GM19468 (cell line): ENCODE results near the gene HGF.

Experiments
- ATAC-seq: cut with Tn5 transposase; IDR thresholded peaks from one replicate; pipeline ENCODE4 v1.9.1; 2021; ENCODE audit warnings: mild to moderate bottlenecking, moderate library complexity, moderate number of reproducible peaks; ENCODE audit not compliant: unreplicated experiment; ENCODE audit errors: extremely low read depth

HGF gene

DNA sequence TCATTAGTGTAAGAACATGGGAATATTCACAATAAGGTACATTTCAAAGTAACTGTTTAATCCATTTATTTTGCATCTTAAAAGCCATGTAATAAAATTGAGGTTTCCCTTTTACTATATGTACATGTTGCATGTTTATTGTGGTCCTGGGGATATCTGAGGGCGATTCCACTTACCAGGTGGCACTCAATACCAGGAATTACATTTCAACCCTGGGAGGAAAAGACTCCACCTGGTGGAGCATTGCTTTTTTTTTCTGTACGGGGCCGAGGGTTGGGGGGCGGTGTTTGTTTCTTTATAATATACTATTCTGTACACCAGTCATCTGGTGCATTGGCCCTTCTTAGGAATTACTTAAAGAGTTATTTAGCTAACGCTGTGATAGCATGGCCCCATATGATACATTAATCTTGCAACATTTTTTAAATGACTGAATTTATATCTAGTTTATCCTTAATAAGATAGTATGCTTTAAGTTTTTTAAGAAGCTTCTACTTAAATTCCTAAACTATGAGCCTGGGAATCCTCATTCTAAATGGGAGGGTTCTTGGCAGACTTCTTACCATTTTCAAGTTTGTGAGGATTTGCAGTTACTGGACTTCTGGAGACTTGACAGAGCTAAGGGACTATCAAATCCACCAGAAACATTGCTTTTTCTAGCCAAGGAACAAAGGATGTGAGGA is 7.2 kb upstream of the HGF start:
- ATAC-seq, result no peak

GRCh38 chr7:81776161-81776560 is 6.3 kb upstream of the HGF start:
- ATAC-seq, result no peak

DNA sequence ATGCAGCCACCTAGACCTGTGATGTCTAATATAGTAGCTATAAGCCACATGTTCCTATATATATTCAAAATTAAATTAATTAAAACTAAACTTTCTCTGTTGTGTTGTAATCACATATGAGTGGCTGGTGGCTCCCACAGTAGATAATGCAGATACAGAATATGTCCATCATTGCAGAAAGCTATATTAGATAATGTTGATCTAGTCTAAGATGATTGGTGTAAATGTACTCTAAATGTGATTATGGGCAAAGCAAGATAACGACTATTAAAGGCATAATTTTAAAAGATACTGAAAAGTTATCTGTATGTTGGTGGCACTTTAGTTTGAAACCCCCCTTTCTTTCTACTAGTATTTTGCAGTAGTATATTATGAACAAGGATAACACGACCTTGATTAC is 5.7 kb upstream of the HGF start:
- no peak for ATAC-seq

GRCh38 chr7:81774551-81774950 is 4.7 kb upstream of the HGF start:
- ATAC-seq, result no peak

- ATAC-seq, result no peak
These were observed 929 bp upstream of the HGF start for GRCh38 chr7:81770728-81771223.

- ATAC-seq, result no peak
These were observed 682 bp downstream of the HGF start for GRCh38 chr7:81768951-81769778.

- ATAC-seq, result no peak
These were observed 1.9 kb downstream of the HGF start for GRCh38 chr7:81767926-81768325.

GRCh38 chr7:81761821-81762220 is 8.0 kb downstream of the HGF start:
- no peak for ATAC-seq

DNA sequence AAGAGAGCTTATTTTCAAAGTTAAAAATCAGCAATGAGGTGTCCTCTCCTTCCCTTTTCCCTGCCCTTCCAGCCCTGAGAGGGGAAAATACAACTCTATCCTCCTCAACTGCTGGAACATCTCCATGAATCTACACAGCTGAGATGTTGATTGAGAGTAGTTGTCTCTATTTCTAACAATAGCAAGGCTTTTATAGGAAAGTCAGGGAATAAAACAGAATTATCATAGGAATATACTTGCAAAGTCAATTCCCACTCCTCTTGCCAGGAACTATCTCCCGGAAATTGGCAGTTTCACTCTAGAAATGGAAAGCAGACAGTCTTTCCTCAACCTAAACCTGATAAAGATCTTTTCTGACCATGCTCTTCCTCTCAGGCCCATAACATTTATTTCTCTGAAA is 8.8 kb downstream of the HGF start:
- no peak for ATAC-seq

DNA sequence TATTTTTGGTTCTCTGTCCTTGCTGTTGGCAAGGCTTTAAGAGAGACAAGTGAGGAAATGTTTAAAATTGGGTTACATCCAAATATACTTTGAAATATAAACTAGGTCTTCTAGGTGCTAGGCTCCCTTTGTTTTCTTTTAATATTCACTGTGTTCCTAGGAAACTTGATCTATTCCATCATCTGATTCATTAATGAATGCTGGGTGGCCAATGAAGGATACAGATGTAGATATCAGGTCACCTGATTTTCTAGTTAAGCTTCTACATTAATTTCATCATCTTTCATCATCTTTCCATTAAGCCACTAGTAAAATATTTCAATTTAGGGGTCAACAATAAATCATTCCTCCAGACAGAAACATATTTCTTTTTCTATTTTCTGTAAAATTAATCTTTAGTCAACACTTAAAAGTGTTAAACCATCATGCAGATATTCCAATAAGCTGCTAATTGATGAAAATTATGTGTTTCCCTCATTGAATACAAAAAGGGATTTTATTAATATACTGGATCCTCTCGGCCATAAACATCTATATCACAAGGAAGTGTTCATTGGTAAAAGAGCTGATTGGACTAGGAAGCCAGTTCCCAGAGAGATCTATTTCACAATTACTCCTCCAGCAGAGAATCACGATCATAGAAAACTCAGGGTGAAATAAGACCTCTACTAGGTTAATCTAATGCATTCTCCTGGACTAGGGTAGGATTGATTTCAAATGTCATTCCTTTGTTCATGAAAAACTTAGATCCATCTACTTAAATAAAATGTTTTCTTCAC is 14.7 kb downstream of the HGF start:
- ATAC-seq, result no peak

GRCh38 chr7:81753392-81753791 is 16.5 kb downstream of the HGF start:
- ATAC-seq, result no peak

GRCh38 chr7:81752318-81752714 is 17.5 kb downstream of the HGF start:
- no peak for ATAC-seq

- no peak for ATAC-seq
These were observed 18.1 kb downstream of the HGF start for GRCh38 chr7:81751619-81752317.

DNA sequence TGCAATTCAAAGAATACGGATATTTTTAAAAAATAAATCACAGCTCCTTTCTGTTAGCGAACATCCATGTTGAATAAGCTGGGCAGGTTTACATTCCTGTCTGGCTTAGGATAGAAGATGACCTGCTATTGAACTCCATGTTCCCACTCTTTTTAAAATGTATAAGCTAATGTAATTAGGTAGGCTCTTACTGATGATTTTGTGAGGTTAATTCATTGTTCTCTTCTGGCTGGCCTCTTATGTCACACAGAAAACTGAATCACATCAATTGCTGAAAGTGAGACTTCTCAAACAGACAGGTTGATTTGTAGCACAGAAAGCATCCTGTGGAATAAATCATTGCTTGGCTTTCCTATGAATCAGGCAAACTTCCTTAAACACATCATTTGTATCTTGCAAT is 24.2 kb downstream of the HGF start:
- no peak for ATAC-seq

GRCh38 chr7:81744389-81744788 is 25.5 kb downstream of the HGF start:
- no peak for ATAC-seq

DNA sequence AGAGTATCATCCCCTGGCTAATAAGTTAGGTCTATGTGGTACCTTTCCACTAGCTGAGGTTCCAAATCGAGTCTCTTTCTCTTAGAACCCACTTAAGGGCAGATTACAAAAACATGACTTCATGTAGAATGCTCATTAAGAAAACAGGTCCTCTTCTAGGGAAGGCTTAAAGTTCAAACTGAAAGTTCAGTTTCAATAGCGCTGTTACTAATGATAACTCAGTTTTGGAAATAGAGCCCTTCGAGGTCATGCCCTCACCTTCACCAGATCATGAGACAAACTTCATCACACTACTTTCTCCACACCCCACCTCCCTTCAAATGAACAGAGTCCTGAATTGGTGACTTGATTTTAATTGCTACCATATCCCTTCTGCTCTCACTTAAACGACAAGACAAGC is 26.2 kb downstream of the HGF start:
- ATAC-seq, result no peak

DNA sequence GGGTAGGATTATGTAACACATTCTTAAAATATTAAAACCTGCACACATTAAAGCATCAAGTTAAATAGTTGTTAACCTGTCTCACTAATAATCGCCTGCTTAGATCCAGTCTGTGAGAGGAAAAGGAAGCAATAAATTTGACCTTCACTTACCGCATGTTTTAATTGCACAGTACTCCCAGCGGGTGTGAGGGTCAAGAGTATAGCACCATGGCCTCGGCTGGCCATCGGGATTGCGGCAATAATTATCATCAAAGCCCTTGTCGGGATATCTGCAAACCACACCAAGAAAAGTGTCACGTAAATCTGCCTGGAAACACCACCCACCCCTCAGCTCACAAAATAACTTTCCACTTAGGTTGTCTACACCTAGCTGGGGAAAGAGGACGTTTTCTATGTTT is 26.6 kb downstream of the HGF start:
- ATAC-seq, result no peak

DNA sequence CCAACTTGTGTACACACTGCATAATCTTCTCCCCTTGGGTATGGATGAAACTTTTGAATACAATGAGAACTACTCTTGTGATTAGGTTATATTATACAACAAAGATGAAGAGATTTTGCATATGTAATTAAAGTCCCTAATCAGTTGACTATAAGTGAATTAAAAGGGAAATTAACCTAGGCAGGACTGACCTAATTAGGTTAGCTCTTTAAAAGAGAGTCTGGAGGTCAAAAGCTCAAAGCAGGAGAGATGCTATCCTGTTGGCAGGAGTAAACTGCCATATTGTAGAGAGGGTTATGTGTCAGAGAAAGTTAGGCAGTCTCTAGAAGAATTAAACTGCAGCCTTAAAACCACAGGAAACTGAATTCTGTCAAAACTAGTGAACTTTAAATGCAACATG is 29.4 kb downstream of the HGF start:
- ATAC-seq, result no peak

- no peak for ATAC-seq
These were observed 33.8 kb downstream of the HGF start for GRCh38 chr7:81736091-81736490.

GRCh38 chr7:81725812-81726127 is 44.1 kb downstream of the HGF start:
- ATAC-seq, result no peak
